GM18909 (cell line): Measurements from ENCODE around the gene XXYLT1.

ENCODE experiments used
- ATAC-seq: cut with Tn5 transposase; IDR thresholded peaks from one replicate; pipeline ENCODE4 v1.9.1; 2021; ENCODE audit warnings: mild to moderate bottlenecking; ENCODE audit not compliant: unreplicated experiment, poor library complexity

XXYLT1 gene

DNA sequence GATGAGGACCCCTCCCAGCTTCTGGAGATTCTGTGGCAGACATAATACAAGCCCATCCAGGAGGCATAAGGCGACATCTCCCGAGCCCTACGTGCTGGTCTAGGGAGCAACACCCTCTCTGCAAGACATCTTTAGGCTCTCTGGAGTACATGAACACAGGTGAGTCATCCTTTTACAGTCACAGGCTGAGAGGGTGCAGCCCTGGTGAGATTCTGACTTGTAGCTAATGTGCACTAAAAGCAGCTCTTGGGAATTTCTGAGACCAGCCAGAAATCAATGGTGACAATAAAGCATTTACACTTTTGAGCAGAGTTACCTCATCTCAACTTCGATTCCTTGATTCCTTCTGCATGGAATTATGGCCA lies 131.1 kb downstream of the XXYLT1 start:
- no peak for ATAC-seq

DNA sequence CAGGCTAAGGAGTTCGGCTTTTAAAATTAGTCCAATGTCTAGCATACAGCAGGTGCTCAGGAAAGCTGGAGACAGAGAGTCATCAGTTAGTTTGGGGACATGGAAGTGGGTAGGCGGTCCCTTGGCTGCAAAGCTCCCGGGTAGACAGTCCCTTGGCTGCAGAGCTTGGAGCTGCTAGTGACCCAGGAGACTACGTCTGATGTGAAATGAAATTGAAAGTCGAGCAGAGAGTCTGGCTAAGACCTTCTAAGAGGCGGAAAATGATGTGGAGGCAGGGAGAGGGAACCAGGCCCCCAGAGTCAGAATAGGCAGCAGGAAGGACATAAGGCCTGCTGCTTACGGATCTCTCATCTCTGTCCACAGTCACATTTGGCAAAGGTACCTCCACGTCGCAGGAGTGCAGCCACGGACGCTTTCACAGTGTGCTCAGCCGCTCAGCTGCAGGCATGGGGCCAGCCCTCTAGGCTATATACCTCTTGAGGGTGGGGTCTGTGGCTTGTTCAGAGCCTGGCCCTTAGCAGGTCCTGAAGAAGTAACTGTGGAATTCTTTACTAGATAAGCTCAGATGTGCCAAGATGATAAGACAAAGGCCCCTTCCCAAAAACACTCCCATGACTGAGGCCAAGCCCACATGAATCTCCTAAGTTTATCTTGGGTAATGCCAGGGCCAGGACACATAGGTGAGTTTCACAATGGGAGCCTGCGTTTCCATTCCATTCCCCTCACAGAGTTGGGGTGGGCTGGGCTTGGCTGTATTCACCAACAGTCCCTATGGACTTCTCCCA lies 131.7 kb downstream of the XXYLT1 start:
- no peak for ATAC-seq

GRCh38 chr3:195137638-195138588 lies 133.0 kb downstream of the XXYLT1 start:
- ATAC-seq, result no peak

GRCh38 chr3:195135917-195136316 lies 135.0 kb downstream of the XXYLT1 start:
- no peak for ATAC-seq

DNA sequence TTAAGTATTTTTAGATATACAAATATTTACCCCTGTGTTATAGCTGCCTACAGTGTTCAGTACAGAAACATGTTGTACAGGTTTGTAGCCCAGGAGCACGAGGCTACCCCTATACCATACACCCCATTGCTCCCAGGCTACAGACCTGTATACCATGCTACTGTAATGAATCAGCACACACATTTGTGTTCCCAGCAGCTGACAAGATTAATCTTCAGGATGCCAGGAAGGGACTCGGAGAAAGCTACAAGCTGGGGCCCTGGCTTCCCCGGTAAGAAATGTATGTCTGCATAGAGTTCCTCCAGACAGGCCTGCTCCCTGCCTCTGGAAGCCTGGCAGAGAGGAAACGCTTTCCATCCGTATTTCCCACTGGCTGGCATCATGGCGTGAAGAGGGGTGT lies 136.5 kb downstream of the XXYLT1 start:
- no peak for ATAC-seq

DNA sequence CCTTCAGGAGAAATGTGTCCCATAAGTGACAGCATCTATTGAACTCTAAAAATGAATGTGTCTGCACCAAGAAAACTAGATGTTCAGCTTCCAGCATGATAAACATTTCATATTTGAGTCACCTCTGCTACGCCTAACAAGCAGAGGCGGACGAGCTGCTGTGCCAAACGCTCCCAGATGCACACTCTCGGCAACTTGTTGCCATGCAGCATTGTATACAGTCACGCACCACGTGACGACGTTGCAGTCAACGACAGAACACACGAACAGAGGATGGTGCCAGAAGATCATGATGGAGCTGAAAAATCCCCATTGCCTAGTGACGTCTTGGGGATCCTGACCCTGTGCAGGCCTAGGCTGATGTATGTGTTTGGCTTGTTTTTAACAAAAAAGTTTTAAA lies 137.5 kb downstream of the XXYLT1 start:
- no peak for ATAC-seq

DNA sequence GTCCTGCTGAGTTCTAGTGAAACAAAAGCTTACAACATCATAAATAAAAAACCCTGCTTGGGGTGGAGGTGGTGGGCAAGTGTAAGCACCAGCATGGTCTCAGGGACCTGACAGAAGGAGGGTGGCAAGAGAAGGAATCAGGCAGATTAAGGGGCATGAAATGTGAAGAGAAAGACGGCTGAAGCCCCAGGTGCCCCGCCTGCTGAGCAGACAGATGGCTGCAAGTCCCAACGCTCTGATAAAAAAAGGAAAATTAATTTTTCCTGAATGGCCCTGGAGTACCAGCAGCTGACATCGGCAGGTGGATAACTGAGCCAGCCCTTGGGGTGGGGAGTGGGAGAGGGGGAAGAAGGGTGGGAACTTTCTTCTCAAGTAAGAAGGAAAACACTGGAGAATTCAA lies 137.9 kb downstream of the XXYLT1 start:
- ATAC-seq, result no peak

- ATAC-seq, result no peak
These were observed 139.8 kb downstream of the XXYLT1 start for GRCh38 chr3:195131176-195131575.

DNA sequence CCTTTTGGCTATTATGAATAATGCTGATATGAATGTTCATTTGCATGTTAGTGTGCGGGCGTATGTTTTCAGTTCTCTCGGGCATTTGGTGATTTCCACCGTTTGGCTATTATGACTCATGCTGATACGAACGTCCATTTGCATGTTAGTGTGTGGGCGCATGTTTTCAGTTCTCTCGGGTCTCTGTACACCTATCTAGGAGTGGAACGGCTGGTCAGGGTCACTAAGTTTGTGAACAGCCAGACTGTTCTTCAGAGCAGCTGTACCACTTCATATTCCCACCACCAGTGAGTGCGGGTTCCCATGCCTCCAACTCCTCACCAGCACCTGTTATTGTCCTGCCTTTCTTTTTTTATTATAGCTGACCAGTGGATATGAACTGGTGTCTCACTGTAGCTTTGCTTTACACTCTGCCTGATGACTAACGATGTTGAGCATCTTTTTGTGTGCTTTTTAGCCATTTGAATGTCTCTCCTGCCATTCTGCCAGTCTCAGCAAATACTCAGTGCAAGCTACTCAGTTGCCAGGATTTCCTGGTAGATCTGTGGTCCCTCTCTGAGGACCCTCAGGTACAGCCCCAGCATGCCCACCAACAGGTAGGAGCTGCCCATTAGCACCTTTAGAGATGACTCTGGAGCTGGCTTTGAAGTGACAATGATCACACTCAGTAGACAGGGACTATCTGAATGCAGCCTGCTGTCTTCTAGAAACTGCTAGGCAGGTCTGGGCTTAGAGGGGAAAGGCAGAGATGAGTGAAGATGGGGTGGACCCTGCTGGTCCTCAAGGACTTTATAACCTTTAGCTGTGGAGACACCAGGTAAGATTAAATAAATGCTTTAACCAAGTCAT lies 141.1 kb downstream of the XXYLT1 start:
- ATAC-seq, result peak; percentile 90

- no peak for ATAC-seq
These were observed 141.8 kb downstream of the XXYLT1 start for GRCh38 chr3:195129072-195129643.

DNA sequence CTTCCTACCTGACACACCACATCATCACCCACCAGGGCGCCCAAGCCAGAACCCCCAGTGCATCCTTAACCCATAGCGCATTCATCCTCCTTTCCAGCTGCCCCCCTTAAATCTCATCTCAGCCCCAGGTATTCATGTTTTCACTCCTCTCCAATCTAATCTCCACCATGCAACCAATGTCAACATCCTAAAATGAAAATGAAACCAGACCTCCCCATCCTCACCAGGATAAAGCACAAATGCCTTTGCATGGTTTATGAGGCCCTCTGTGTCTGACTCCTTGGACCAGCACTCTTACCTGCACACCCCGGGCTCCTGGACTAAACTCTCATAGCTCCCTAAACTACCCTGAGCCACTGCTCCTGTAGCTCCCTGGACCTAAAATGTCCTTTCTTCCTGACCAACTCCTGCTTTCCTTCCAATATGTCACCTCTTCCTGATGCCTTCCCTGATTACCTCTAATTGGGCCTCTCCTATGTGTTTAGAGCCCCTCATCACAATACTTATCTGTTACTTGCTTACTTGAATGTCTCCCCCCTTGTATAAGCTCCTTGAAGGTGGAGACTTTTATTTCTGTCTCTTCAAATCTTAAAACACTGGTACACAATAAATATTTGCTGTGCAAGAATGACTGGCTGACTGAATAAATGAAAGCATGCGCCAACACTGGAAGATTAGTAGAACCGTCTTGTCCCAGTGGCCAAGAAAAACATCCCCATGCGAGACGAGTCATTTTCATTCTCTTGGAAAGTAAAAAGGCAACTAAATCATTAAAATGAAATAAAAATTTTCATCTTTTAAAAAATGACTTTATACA lies 142.5 kb downstream of the XXYLT1 start:
- no peak for ATAC-seq

DNA sequence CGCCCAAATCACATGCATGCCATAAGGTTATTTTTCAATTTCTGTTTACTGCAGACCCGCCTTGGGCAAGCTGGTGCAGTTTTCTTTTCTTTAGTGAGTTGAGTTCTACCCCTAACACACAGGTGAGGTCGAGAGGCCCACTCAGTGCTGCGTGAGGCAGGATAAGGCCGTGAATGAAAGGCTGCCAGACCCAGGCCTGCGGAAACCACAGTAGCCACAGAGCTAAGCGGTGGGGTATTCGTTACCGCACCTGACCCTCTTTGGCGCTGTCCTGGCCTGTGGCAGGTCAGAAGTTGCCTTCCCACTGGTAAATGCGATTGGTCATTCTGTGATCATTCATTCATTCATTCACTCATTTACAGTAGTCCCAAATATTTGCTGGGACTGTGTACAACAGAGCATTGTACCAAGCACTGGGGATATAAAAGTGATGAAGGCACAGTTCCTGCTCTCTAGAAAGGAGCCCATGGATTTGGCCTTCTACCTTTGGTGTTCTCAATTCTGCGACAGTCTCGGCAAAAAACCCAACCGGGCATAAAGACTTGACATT lies 144.8 kb downstream of the XXYLT1 start:
- ATAC-seq, result no peak

DNA sequence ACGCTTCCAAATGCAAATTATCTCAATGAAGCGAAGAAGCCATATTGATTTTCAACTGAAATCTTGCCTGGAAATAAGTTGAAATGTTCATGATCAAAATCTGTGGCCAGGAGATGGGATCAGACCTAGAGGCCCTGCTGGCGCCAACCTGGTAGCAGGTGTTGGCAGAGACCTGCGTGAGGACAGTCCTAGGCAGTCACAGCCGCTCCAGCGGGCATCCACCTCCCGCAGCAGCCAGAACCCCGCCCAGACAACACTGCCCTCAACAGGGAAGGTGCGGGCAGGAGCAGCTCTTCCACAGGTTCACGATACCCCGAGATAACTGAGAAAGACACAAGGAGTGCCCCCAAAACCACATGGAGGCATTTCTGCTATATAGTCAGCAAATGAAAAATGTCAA lies 145.3 kb downstream of the XXYLT1 start:
- no peak for ATAC-seq

DNA sequence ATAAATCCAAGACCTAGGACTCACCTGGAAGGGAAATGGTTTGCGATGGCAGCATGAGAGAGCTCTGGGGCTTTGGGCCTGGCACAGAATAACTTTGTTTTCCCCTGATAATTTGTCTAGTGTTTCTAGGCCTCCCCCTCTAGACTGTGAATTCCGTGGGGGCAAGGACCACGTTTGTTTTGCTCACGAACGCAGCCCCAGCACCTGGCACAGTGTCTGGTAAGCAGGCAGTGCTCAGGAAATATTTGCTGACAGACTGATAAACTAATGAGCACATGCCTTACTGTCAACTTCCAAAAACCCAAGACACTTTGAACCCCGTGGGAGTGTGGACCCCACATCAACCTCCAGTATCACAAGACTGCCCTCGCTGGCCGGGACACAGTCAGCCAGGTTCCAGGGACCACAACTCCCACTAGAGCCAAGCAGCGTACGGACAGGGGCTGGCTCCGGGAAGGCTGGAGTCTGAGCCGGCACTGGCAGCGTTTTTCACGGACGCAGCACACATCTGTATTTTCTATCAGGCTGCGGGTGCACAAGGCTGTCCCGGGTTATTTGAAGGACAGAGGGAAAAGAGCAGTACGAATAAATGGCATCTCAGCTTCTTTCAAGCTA lies 146.5 kb downstream of the XXYLT1 start:
- ATAC-seq, result no peak

- ATAC-seq, result no peak
These were observed 147.7 kb downstream of the XXYLT1 start for GRCh38 chr3:195123281-195123691.

DNA sequence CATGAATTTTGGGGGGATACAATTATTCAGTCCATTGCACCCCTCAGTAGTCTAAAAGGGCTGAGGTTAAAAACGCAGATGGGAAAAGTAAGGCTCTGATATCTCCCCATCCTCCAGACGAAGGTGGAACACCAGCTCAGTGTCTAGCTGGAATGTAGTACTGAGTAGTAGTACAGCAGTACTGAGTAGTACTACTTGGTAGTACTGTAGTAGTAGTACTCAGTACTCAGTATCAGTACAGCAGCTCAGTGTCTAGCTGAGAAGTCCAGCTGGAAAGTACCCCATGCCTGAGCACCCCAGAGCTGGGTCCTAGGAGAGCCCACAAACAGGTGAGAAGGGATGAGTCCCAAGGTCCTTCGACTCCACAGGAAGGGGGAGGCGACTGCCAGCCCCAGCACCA lies 148.7 kb downstream of the XXYLT1 start:
- no peak for ATAC-seq

GRCh38 chr3:195120267-195120601 lies 150.7 kb downstream of the XXYLT1 start:
- ATAC-seq, result no peak

- no peak for ATAC-seq
These were observed 151.3 kb downstream of the XXYLT1 start for GRCh38 chr3:195119461-195120266.
